Activated CD4-positive, alpha-beta T cell treated with anti-CD3 and anti-CD28 coated beads, Interleukin-2, amount 50 U/mL, for 16 hours (primary cell): ENCODE results near the gene ETV5.
"Not testable (repeated sequence)": the region's sequence is repeated elsewhere in the genome, so short reads cannot be mapped to it uniquely, and the experiment has no call there.

Experiments used
- DNase-seq: peaks from one replicate; pipeline ENCODE4 v3.0.0-alpha.2; 2020

The ETV5 gene

GRCh38 chr3:186059192-186059591 is 49.7 kb downstream of the ETV5 start:
- DNase-seq: no peak

- DNase-seq: no peak
Measured at GRCh38 chr3:186058225-186058624, 50.7 kb downstream of the ETV5 start.

- DNase-seq: no peak
Measured at GRCh38 chr3:186057594-186057993, 51.3 kb downstream of the ETV5 start.

GRCh38 chr3:186054792-186055352 is 54.0 kb downstream of the ETV5 start:
- no peak for DNase-seq

- no peak for DNase-seq
Measured at GRCh38 chr3:186053954-186054791, 54.7 kb downstream of the ETV5 start.

- no peak for DNase-seq
Measured at GRCh38 chr3:186052096-186052840, 56.6 kb downstream of the ETV5 start.

GRCh38 chr3:186049001-186049400 is 59.9 kb downstream of the ETV5 start:
- no peak for DNase-seq

GRCh38 chr3:186048119-186048518 is 60.8 kb downstream of the ETV5 start:
- DNase-seq: no peak

- DNase-seq: no peak
Measured at GRCh38 chr3:186046838-186047237, 62.1 kb downstream of the ETV5 start.

GRCh38 chr3:186044968-186045367 is 63.9 kb downstream of the ETV5 start:
- DNase-seq: no peak

- DNase-seq: no peak
Measured at GRCh38 chr3:186044427-186044826, 64.5 kb downstream of the ETV5 start.

GRCh38 chr3:186042521-186043202 is 66.2 kb downstream of the ETV5 start:
- DNase-seq: no peak

GRCh38 chr3:186042036-186042435 is 66.9 kb downstream of the ETV5 start:
- DNase-seq: no peak

- DNase-seq: no peak
Measured at GRCh38 chr3:186038360-186038759, 70.5 kb downstream of the ETV5 start.

GRCh38 chr3:186035277-186035676 is 73.6 kb downstream of the ETV5 start:
- DNase-seq: no peak

- no peak for DNase-seq
Measured at GRCh38 chr3:186032321-186032720, 76.6 kb downstream of the ETV5 start.

- DNase-seq: not testable (repeated sequence)
Measured at GRCh38 chr3:186025993-186026392, 82.9 kb downstream of the ETV5 start.

- peak; percentile 26 for DNase-seq
Measured at GRCh38 chr3:186025161-186025560, 83.7 kb downstream of the ETV5 start.

- no peak for DNase-seq
Measured at GRCh38 chr3:186024210-186024609, 84.7 kb downstream of the ETV5 start.

GRCh38 chr3:186022931-186023330 is 86.0 kb downstream of the ETV5 start:
- no peak for DNase-seq

- DNase-seq: no peak
Measured at GRCh38 chr3:186021673-186022362, 87.1 kb downstream of the ETV5 start.

GRCh38 chr3:186021250-186021649 is 87.6 kb downstream of the ETV5 start:
- DNase-seq: not testable (repeated sequence)

- not testable (repeated sequence) for DNase-seq
Measured at GRCh38 chr3:186019288-186019687, 89.6 kb downstream of the ETV5 start.
